Kidney (tissue), 14 donors: ENCODE data around the gene DNPH1. TPM values are rescaled to one million over a fixed set of nuclear protein-coding genes. Genes with fewer than 3 reads are reported as not detected.

Source experiments
- DNase-seq, 5 donors: peaks; one replicate each; pipeline ENCODE4 v3.0.0-alpha.2; 2013 to 2020
- FAIRE-seq: peaks from 2 replicates; lab custom pipeline; 2012; peaks lifted over from hg19 to GRCh38; lab: Jason Lieb, UNC
- H3K27ac ChIP-seq, 2 donors: one replicate each; pipeline ENCODE4 v1.7.0; 2013; ENCODE audit warnings: low read depth in 2 of 2, low read length in 2 of 2, inconsistent platforms in 1 of 2
- H3K27me3 ChIP-seq: one replicate; pipeline ENCODE4 v1.7.1; 2013; ENCODE audit warnings: low read length, inconsistent platforms; ENCODE audit not compliant: control insufficient read depth, insufficient read depth
- H3K36me3 ChIP-seq, 3 donors: one replicate each; pipeline versions ENCODE4 v1.7.0 to v1.7.1; 2013; ENCODE audit warnings: low read length in 3 of 3, control low read depth in 1 of 3, inconsistent platforms in 1 of 3; ENCODE audit not compliant: insufficient read depth in 3 of 3, control insufficient read depth in 2 of 3
- H3K4me1 ChIP-seq, 3 donors: one replicate each; pipeline versions ENCODE4 v1.7.0 to v1.7.1; 2013; ENCODE audit warnings: low read length in 3 of 3, inconsistent platforms in 1 of 3, low read depth in 1 of 3; ENCODE audit not compliant: control insufficient read depth in 2 of 3, insufficient read depth in 2 of 3
- H3K4me3 ChIP-seq, 3 donors: one replicate each; pipeline versions ENCODE4 v1.7.0 to v1.8.1; 2013; ENCODE audit warnings: low read length in 3 of 3, control low read depth in 1 of 3, inconsistent platforms in 1 of 3
- H3K9ac ChIP-seq, 3 donors: one replicate each; pipeline versions ENCODE4 v1.7.0 to v1.7.1; 2013; ENCODE audit warnings: low read length in 3 of 3, control low read depth in 1 of 3, inconsistent platforms in 1 of 3
- H3K9me3 ChIP-seq, 3 donors: one replicate each; pipeline versions ENCODE4 v1.7.0 to v1.7.1; 2013; ENCODE audit warnings: low read length in 3 of 3, control low read depth in 1 of 3, inconsistent platforms in 1 of 3; ENCODE audit not compliant: control insufficient read depth in 2 of 3, insufficient read depth in 1 of 3
- intact Hi-C: fragments of 100-400 bp; cut with DNase I; formaldehyde crosslinking; loops from one replicate; pipeline ENCODE4 v1.11.1; 2022
- polyA plus RNA-seq: library from polyadenylated mRNA; stranded (reverse); fragments of 350-450 nt; fragmentation: Illumina TruSeq; extraction: RNeasy Lipid Tissue Mini Kit (QIAGEN cat#74804); gene quantifications from one replicate; pipeline ENCODE4 v1.2.3, GENCODE V29; 2014; ENCODE audit warnings: low read depth, low replicate concordance; ENCODE audit not compliant: insufficient read depth
- total RNA-seq: library from RNA; stranded (reverse); fragmentation: NEBNext Ultra II Directional; extraction: Animal tissue kit (Norgen Biotek cat#: 25700); gene quantifications from one replicate; pipeline ENCODE4 v1.2.1, GENCODE V29; 2021
- TF ChIP-seq, protein P1 (sequence below): IDR thresholded peaks from 3 replicates; pipeline ENCODE4 v1.5.1; 2012; ENCODE audit warnings: mild to moderate bottlenecking, moderate library complexity, borderline replicate concordance; ENCODE audit not compliant: insufficient read depth; ENCODE audit errors: extremely low read depth
- donor health status: control.
- donor health status: control.
- donor health status: control.
- donor health status: control.
- donor health status: control.
- donor health status: DM: yes; HTN: yes; CAD: no.
- donor health status: Normal renal cell carcinoma (clear cell type).

DNPH1 gene
- total and polyA plus RNA-seq, 2 donors from 2014 or later = 74.3 to 373 TPM

DNA sequence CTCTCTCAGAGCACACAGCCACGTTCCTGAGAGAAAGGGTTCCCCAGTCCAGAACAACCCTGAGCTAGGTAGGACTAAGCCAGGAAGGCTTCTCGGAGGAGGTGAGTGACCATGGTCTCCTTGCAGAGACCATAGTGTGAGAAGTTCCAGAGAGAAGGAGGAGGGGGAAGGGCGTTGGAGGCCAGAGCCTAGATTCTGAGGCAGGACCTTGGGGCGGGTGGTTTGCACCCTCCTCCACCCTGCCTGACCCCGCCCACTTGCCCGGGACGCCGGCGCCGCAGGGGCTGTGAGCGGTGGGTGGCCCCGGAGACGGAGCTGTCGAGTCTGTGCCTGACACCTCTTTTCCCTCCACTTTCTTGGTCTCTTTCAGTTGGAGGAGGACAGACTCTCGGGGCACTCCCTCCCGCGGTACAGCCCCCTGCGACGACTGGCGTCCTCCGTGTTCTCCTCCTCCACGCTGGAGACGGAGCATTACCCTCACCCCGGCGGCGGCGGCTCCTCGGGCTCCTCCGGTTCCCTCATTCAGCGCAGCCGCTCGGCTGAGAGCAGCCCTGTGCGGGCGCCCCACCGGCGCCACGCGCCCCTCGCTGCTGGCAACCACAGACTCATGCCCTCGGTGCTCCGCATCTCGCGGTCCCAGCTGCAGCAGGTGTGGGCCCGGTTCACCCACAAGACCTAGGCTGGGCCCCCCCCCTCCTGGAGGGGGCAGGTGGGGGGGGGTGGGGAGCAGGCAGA is 40.2 kb upstream of the DNPH1 start:
- Histone ChIP-seq H3K27me3 (no peaks in the 10 kb centered on the region), H3K9ac (no peak overlapping the region), H3K36me3 (no peaks in the 10 kb centered on the region), H3K4me3 (peak overlapping the region in 2 of 3 donors; percentile 10 to 50), H3K9me3 (no peaks in the 10 kb centered on the region), H3K4me1 (peaks cover 6 to 29% (median 28%) of the 10 kb centered on the region in 3 donors), H3K27ac (peak overlapping the region; percentile 57 to 77)
- intact Hi-C loops = loop anchor here (10.0 kb wide), 1 partner anchor 65 kb away; no protein-coding TSS in a partner anchor
- DNase-seq (peak in 4 of 5 donors; percentile 46 to 80 (median 55)), FAIRE-seq (no peak)
- TF ChIP-seq, protein P1, sequence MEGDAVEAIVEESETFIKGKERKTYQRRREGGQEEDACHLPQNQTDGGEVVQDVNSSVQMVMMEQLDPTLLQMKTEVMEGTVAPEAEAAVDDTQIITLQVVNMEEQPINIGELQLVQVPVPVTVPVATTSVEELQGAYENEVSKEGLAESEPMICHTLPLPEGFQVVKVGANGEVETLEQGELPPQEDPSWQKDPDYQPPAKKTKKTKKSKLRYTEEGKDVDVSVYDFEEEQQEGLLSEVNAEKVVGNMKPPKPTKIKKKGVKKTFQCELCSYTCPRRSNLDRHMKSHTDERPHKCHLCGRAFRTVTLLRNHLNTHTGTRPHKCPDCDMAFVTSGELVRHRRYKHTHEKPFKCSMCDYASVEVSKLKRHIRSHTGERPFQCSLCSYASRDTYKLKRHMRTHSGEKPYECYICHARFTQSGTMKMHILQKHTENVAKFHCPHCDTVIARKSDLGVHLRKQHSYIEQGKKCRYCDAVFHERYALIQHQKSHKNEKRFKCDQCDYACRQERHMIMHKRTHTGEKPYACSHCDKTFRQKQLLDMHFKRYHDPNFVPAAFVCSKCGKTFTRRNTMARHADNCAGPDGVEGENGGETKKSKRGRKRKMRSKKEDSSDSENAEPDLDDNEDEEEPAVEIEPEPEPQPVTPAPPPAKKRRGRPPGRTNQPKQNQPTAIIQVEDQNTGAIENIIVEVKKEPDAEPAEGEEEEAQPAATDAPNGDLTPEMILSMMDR = no peak

DNA sequence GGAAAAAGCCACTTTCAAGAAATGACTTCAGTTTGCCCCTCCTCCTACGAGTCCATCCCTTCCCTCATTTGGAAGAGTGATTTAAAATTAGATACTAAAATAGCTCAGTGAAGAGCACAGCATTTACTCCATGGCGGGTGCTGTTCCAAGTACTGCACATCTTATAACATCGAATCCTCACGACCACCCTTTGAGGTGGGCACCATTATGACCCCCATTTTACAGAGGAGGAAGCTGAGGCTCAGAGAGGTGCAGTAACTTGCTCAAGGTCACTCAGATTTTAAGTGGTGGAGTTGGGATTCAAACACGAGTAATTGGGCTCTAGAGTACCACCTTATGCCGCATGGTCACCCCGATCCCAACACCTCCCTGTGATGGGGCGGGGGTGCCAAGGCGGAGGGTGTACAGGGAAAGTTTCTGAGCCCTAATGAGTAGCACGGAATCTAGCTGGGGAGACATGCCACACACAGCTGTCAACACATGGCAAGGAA is 39.5 kb upstream of the DNPH1 start:
- Histone ChIP-seq H3K27me3 (no peaks in the 10 kb centered on the region), H3K36me3 (no peaks in the 10 kb centered on the region), H3K9ac (no peak overlapping the region), H3K4me1 (peaks cover 6 to 29% (median 28%) of the 10 kb centered on the region in 3 donors), H3K9me3 (no peaks in the 10 kb centered on the region), H3K4me3 (peak overlapping the region in 1 of 3 donors; percentile 50), H3K27ac (peak overlapping the region; percentile 57 to 77)
- FAIRE-seq (no peak), DNase-seq (no peak)
- TF ChIP-seq, protein P1 = no peak
- intact Hi-C loops = loop anchor here (10.0 kb wide), 1 partner anchor 66 kb away; no protein-coding TSS in a partner anchor

DNA sequence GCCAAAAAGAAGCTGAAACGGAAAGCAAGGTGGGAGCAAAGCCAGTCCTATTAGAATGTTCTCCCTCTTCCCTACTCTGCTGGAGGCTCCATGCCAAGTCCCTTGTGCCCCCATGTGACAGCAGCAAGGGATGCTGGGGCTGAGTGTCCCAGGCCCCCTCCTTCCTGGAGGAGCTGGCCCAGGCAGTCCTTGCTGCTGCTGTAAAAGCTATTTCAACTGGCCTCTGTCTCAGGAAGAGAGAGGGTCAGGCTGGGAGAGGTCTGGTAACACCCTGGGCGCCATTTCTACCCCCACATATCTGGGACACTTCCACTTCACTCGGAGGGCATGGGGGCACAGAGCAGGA is 39.0 kb upstream of the DNPH1 start:
- DNase-seq = peak in 2 of 5 donors; percentile 52 to 91
- TF ChIP-seq, protein P1 = no peak
- Histone ChIP-seq H3K27ac (peak overlapping the region; percentile 57 to 77), H3K4me1 (peaks cover 6 to 29% (median 28%) of the 10 kb centered on the region in 3 donors), H3K36me3 (no peaks in the 10 kb centered on the region), H3K27me3 (no peaks in the 10 kb centered on the region), H3K9me3 (no peaks in the 10 kb centered on the region), H3K4me3 (peak overlapping the region in 1 of 3 donors; percentile 50), H3K9ac (peak overlapping the region in 1 of 3 donors; percentile 47)
- no peak for FAIRE-seq
- intact Hi-C loops = loop anchor here (10.0 kb wide), 1 partner anchor 66 kb away; no protein-coding TSS in a partner anchor
